HG03521 (cell line): Measurements from ENCODE around the gene ZNF576.
A peak's percentile ranks its signal among the peaks of the same experiment; 100 is the strongest.
"Not testable (repeated sequence)": the region's sequence is repeated elsewhere in the genome, so short reads cannot be mapped to it uniquely, and the experiment has no call there.

Experiments used
- ATAC-seq: cut with Tn5 transposase; IDR thresholded peaks from one replicate; pipeline ENCODE4 v1.9.1; 2021; ENCODE audit warnings: mild to moderate bottlenecking, moderate library complexity; ENCODE audit not compliant: unreplicated experiment

The ZNF576 gene

GRCh38 chr19:43598445-43599240 lies 2.2 kb downstream of the ZNF576 start:
- ATAC-seq = no peak

- ATAC-seq = no peak
These were observed 3.4 kb downstream of the ZNF576 start for GRCh38 chr19:43599635-43600295.

GRCh38 chr19:43600326-43600725 lies 3.9 kb downstream of the ZNF576 start:
- not testable (repeated sequence) for ATAC-seq

GRCh38 chr19:43605875-43606568 lies 9.6 kb downstream of the ZNF576 start:
- ATAC-seq = no peak

GRCh38 chr19:43606569-43607229 lies 10.3 kb downstream of the ZNF576 start:
- no peak for ATAC-seq

- ATAC-seq = no peak
These were observed 11.1 kb downstream of the ZNF576 start for GRCh38 chr19:43607238-43608205.

GRCh38 chr19:43609872-43610271 lies 13.5 kb downstream of the ZNF576 start:
- no peak for ATAC-seq

GRCh38 chr19:43610493-43610892 lies 14.1 kb downstream of the ZNF576 start:
- no peak for ATAC-seq

GRCh38 chr19:43611788-43612187 lies 15.4 kb downstream of the ZNF576 start, which contains the start of gene SRRM5:
SRRM5 (plus strand) TSS chr19:43612088; CDS start chr19:43612122, 34 bp downstream.
- ATAC-seq = no peak

GRCh38 chr19:43612374-43612773 lies 16.0 kb downstream of the ZNF576 start:
- ATAC-seq = no peak

- no peak for ATAC-seq
These were observed 19.9 kb downstream of the ZNF576 start for GRCh38 chr19:43616306-43616705.

GRCh38 chr19:43616954-43617353 lies 20.6 kb downstream of the ZNF576 start:
- no peak for ATAC-seq

- peak; percentile 12 for ATAC-seq
These were observed 22.5 kb downstream of the ZNF576 start for GRCh38 chr19:43618921-43619261.

GRCh38 chr19:43619262-43620060 lies 23.1 kb downstream of the ZNF576 start, which contains the start of gene ZNF428:
ZNF428 (minus strand) TSS chr19:43619629; CDS start chr19:43614304, 5,325 bp downstream.
- peak; percentile 83 for ATAC-seq

GRCh38 chr19:43620061-43621001 lies 23.9 kb downstream of the ZNF576 start:
- no peak for ATAC-seq

- no peak for ATAC-seq
These were observed 25.7 kb downstream of the ZNF576 start for GRCh38 chr19:43622070-43622469.

- no peak for ATAC-seq
These were observed 26.6 kb downstream of the ZNF576 start for GRCh38 chr19:43622956-43623355.
